ENCODE results near the gene CASP6. TPM values are rescaled to one million over a fixed set of nuclear protein-coding genes. Genes with fewer than 3 reads are reported as not detected.
A peak's percentile ranks its signal among the peaks of the same experiment; 100 is the strongest.

CASP6 gene
- total RNA-seq, 1 experiment from 2014 or later: 8.1 TPM

DNA sequence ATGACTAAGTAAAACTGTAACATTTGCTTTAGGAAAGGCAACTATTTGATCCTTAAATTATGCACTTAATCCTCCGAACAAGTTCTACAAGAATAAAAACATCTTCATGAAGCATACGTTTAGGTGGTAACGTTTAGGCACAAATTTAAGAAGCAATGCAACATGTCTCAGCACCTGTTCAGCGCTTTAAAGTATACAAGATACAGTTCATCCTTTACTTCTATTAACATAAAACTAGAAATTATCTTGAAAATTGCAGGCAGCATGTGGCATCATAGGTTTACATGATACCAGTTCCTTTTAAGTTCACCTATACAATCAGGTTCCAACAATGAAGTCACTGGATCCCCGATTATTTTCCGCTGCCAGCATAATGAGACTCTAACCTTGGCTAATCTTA is 25.1 kb upstream of the CASP6 start:
- BruUV-seq (replicated peaks): no TSS peak
- Mint-ChIP-seq H3K9me3 (ENCODE audit: unreplicated experiment) (no peaks in the 10 kb centered on the region), H3K36me3 (ENCODE audit: insufficient read depth, unreplicated experiment) (peaks cover 7% of the 10 kb centered on the region), H3K27me3 (ENCODE audit: insufficient read depth, unreplicated experiment) (no peaks in the 10 kb centered on the region), H3K27ac (ENCODE audit: low read depth, unreplicated experiment) (peak overlapping the region; percentile 52), H3K4me3 (ENCODE audit: unreplicated experiment) (peak overlapping the region; percentile 88), H3K4me1 (ENCODE audit: insufficient read depth, unreplicated experiment) (peaks cover 18% of the 10 kb centered on the region)
- CTCF ChIA-PET: no interaction called here
- DNase-seq (ENCODE audit: unreplicated experiment): no peak
- POLR2A ChIA-PET: interaction anchor here (0.7 to 2.9 kb wide), 8 partner anchors 16 to 1039 kb away, joined by 3 to 39 read pairs (median 6); partner anchors contain the start of genes CASP6 and MCUB
- TF ChIP-seq, protein P1, sequence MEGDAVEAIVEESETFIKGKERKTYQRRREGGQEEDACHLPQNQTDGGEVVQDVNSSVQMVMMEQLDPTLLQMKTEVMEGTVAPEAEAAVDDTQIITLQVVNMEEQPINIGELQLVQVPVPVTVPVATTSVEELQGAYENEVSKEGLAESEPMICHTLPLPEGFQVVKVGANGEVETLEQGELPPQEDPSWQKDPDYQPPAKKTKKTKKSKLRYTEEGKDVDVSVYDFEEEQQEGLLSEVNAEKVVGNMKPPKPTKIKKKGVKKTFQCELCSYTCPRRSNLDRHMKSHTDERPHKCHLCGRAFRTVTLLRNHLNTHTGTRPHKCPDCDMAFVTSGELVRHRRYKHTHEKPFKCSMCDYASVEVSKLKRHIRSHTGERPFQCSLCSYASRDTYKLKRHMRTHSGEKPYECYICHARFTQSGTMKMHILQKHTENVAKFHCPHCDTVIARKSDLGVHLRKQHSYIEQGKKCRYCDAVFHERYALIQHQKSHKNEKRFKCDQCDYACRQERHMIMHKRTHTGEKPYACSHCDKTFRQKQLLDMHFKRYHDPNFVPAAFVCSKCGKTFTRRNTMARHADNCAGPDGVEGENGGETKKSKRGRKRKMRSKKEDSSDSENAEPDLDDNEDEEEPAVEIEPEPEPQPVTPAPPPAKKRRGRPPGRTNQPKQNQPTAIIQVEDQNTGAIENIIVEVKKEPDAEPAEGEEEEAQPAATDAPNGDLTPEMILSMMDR (IDR thresholded peaks at IDR 0.05; ENCODE audit: unreplicated experiment): no peak
- intact Hi-C loops (cut with micrococcal nuclease): no loop called here

DNA sequence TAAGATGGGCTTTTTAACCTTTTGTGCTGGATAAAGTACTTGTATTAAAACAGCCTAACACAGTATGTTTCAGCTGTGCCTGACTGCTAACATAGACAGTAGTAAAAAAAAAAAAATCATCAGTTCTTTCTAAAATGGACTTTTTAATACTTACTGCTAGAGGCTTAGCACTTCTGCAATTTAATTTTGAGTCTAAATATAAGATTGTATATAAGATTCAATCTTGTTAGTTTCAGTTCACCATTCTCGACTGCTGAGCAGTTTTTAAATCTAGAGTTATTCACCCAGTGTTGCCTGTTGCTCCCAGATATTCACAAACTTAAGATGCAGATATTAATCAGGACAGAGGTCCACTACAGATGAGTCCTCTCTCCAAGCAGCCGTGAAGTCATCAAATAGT is 19.9 kb upstream of the CASP6 start:
- POLR2A ChIA-PET: no interaction called here
- TF ChIP-seq, protein P1 (IDR thresholded peaks at IDR 0.05; ENCODE audit: unreplicated experiment): no peak
- H3K36me3 Mint-ChIP-seq (ENCODE audit: insufficient read depth, unreplicated experiment): peaks cover 7% of the 10 kb centered on the region
- no TSS peak for BruUV-seq (replicated peaks)
- H3K27me3 Mint-ChIP-seq (ENCODE audit: insufficient read depth, unreplicated experiment): no peaks in the 10 kb centered on the region
- intact Hi-C loops (cut with micrococcal nuclease): no loop called here
- peaks cover 25% of the 10 kb centered on the region for H3K4me1 Mint-ChIP-seq (ENCODE audit: insufficient read depth, unreplicated experiment)
- no peak overlapping the region for H3K4me3 Mint-ChIP-seq (ENCODE audit: unreplicated experiment)
- no peak for DNase-seq (ENCODE audit: unreplicated experiment)
- CTCF ChIA-PET: no interaction called here
- no peak overlapping the region for H3K27ac Mint-ChIP-seq (ENCODE audit: low read depth, unreplicated experiment)
- peaks cover 7% of the 10 kb centered on the region for H3K9me3 Mint-ChIP-seq (ENCODE audit: unreplicated experiment)

DNA sequence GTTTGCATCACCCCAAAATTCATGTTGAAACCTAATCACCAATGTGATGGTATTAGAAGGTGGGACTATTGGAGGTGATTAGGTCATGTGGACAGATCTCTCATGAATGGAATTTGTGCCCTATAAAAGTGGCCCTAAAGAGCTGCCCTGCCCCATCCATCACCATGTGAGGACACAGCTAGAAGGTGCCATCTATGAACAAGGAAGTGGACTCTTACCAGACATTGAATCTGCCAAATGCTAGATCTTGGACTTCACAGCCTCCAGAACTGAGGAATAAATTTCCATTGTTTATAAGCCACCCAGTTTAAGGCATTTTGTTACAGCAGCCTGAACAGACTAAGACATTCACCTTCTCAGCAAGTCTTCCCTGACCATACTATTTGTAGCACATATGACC is 19.1 kb upstream of the CASP6 start:
- H3K27me3 Mint-ChIP-seq (ENCODE audit: insufficient read depth, unreplicated experiment): no peaks in the 10 kb centered on the region
- no peak overlapping the region for H3K4me3 Mint-ChIP-seq (ENCODE audit: unreplicated experiment)
- TF ChIP-seq, protein P1 (IDR thresholded peaks at IDR 0.05; ENCODE audit: unreplicated experiment): no peak
- peaks cover 7% of the 10 kb centered on the region for H3K36me3 Mint-ChIP-seq (ENCODE audit: insufficient read depth, unreplicated experiment)
- H3K27ac Mint-ChIP-seq (ENCODE audit: low read depth, unreplicated experiment): no peak overlapping the region
- H3K4me1 Mint-ChIP-seq (ENCODE audit: insufficient read depth, unreplicated experiment): peaks cover 19% of the 10 kb centered on the region
- DNase-seq (ENCODE audit: unreplicated experiment): no peak
- intact Hi-C loops (cut with micrococcal nuclease): no loop called here
- no TSS peak for BruUV-seq (replicated peaks)
- CTCF ChIA-PET: no interaction called here
- H3K9me3 Mint-ChIP-seq (ENCODE audit: unreplicated experiment): peaks cover 7% of the 10 kb centered on the region
- POLR2A ChIA-PET: no interaction called here

DNA sequence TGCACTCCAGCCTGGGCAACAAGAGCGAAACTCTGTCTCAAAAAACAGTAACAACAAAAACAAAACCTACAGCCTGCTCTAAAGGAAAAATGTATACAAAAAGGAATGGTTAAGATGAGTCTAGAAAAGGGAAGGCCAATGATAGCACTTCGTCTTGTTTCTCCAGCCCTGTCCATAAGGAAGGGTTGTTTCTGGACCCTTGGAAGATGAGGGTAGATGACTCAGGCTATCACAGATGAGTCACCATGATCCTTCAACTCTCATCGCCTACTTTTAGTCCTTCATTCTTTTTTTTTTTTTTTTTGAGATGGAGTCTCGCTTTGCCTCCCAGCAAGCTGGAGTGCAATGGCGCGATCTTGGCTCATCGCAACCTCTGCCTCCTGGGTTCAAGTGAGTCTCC is 17.8 kb upstream of the CASP6 start:
- ChIA-PET CTCF (interaction anchor here (0.6 kb wide), 1 partner anchor 143 kb away, joined by 3 read pairs; no protein-coding TSS in a partner anchor), POLR2A (interaction anchor here (0.5 kb wide), 1 partner anchor 8 kb away, joined by 4 read pairs; no protein-coding TSS in a partner anchor)
- intact Hi-C loops (cut with micrococcal nuclease): no loop called here
- no TSS peak for BruUV-seq (replicated peaks)
- TF ChIP-seq, protein P1 (IDR thresholded peaks at IDR 0.05; ENCODE audit: unreplicated experiment): no peak
- Mint-ChIP-seq H3K9me3 (ENCODE audit: unreplicated experiment) (peaks cover 7% of the 10 kb centered on the region), H3K27ac (ENCODE audit: low read depth, unreplicated experiment) (no peak overlapping the region), H3K27me3 (ENCODE audit: insufficient read depth, unreplicated experiment) (no peaks in the 10 kb centered on the region), H3K36me3 (ENCODE audit: insufficient read depth, unreplicated experiment) (peaks cover 14% of the 10 kb centered on the region), H3K4me1 (ENCODE audit: insufficient read depth, unreplicated experiment) (peaks cover 13% of the 10 kb centered on the region), H3K4me3 (ENCODE audit: unreplicated experiment) (no peak overlapping the region)
- DNase-seq (ENCODE audit: unreplicated experiment): peak; percentile 47
